Measurements from ENCODE around the gene VSIG1. TPM values are rescaled to one million over a fixed set of nuclear protein-coding genes. Genes with fewer than 3 reads are reported as not detected.

The VSIG1 gene
- total and polyA plus RNA-seq, 2 experiments from 2014 or later: 1.2 to 1.7 TPM

DNA sequence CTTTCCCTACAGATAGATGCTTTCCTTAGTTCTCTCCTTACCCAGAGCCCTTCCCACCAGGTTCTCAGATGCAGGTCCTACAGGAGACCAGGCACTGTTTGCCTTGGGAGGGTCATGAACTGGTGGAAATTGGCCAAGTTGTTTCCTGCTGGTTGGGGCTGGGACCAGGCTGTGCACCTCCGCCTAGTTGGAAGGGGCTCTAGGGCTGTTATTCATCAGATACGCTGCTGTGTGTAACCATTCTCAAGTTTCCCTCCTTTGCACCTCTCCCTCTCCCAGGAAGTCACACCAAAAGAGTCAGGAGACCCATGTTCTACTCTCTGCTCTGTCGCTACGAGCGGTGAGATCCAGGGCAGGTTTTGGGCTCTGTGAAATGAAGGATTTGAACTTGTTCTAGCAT is 11.9 kb upstream of the VSIG1 start:
- Histone ChIP-seq H3K36me3 (ENCODE audit: insufficient read depth) (no peaks in the 10 kb centered on the region), H3K4me3 (no peak overlapping the region), H3K27me3 (ENCODE audit: insufficient read depth) (no peaks in the 10 kb centered on the region), H3K79me2 (replicated peaks; ENCODE audit: insufficient read depth) (no peaks in the 10 kb centered on the region), H2AFZ (no peak overlapping the region), H3K9me2 (ENCODE audit: insufficient read depth) (no peaks in the 10 kb centered on the region), H3K4me2 (no peak overlapping the region), H3F3A (replicated peaks; ENCODE audit: low read depth) (no peaks in the 10 kb centered on the region), H3K4me1 (ENCODE audit: insufficient read depth) (no peaks in the 10 kb centered on the region), H3K27ac (ENCODE audit: low read depth) (no peak overlapping the region), H4K20me1 (replicated peaks; ENCODE audit: insufficient read depth) (no peaks in the 10 kb centered on the region)
- H3K27ac Mint-ChIP-seq: no peak overlapping the region
- H3K4me3 Mint-ChIP-seq: no peak overlapping the region
- no peaks in the 10 kb centered on the region for H3K36me3 Mint-ChIP-seq (ENCODE audit: low read depth)
- no peak for DNase-seq (ENCODE audit: low spot score)
- H3K4me1 Mint-ChIP-seq: peaks cover 6% of the 10 kb centered on the region; the same call in 2 of the 3 replicates
- peaks cover 4% of the 10 kb centered on the region for H3K27me3 Mint-ChIP-seq (ENCODE audit: insufficient read depth, low read depth, poor library complexity)
- ATAC-seq: no peak
- TF ChIP-seq ZNF331 (CRISPR knock-in tag; IDR thresholded peaks at IDR 0.05; ENCODE audit: low read depth): no peak
- TF ChIP-seq EZH2phosphoT487 (IDR thresholded peaks at IDR 0.05; ENCODE audit: unreplicated experiment): no peak
- TF ChIP-seq JUNB (IDR thresholded peaks at IDR 0.05; ENCODE audit: unreplicated experiment): no peak
- no peak for TF ChIP-seq STAT1 (IDR thresholded peaks at IDR 0.05; ENCODE audit: unreplicated experiment)
- TF ChIP-seq POLR2AphosphoS5 (IDR thresholded peaks at IDR 0.05; ENCODE audit: low read depth): no peak
- TF ChIP-seq NANOG (IDR thresholded peaks at IDR 0.05; ENCODE audit: borderline replicate concordance): no peak
- no peaks in the 10 kb centered on the region for H3K9me3 Mint-ChIP-seq

GRCh38 chrX:108033890-108034289 is 11.0 kb upstream of the VSIG1 start:
- H3K9me3 Mint-ChIP-seq: no peaks in the 10 kb centered on the region
- H3K27ac Mint-ChIP-seq: no peak overlapping the region
- no peaks in the 10 kb centered on the region for H3F3A ChIP-seq (replicated peaks; ENCODE audit: low read depth)
- no peaks in the 10 kb centered on the region for H3K4me1 ChIP-seq (ENCODE audit: insufficient read depth)
- no peak for DNase-seq (ENCODE audit: low spot score)
- H3K36me3 ChIP-seq (ENCODE audit: insufficient read depth): no peaks in the 10 kb centered on the region
- no peak overlapping the region for H3K27ac ChIP-seq (ENCODE audit: low read depth)
- H3K27me3 Mint-ChIP-seq (ENCODE audit: insufficient read depth, low read depth, poor library complexity): peaks cover 6% of the 10 kb centered on the region
- H3K9me2 ChIP-seq (ENCODE audit: insufficient read depth): no peaks in the 10 kb centered on the region
- no peaks in the 10 kb centered on the region for H3K27me3 ChIP-seq (ENCODE audit: insufficient read depth)
- no peaks in the 10 kb centered on the region for H4K20me1 ChIP-seq (replicated peaks; ENCODE audit: insufficient read depth)
- H3K4me2 ChIP-seq: no peak overlapping the region
- peaks cover 6% of the 10 kb centered on the region; the same call in 2 of the 3 replicates for H3K4me1 Mint-ChIP-seq
- no peak for ATAC-seq
- H3K4me3 Mint-ChIP-seq: no peak overlapping the region
- no peak overlapping the region for H2AFZ ChIP-seq
- no peak overlapping the region for H3K4me3 ChIP-seq
- no peaks in the 10 kb centered on the region for H3K36me3 Mint-ChIP-seq (ENCODE audit: low read depth)
- no peaks in the 10 kb centered on the region for H3K79me2 ChIP-seq (replicated peaks; ENCODE audit: insufficient read depth)
- no peak for TF ChIP-seq POLR2AphosphoS5 (IDR thresholded peaks at IDR 0.05; ENCODE audit: low read depth)
- no peak for TF ChIP-seq JUNB (IDR thresholded peaks at IDR 0.05; ENCODE audit: unreplicated experiment)
- TF ChIP-seq ETS1 (IDR thresholded peaks at IDR 0.05): no peak
- TF ChIP-seq NANOG (IDR thresholded peaks at IDR 0.05; ENCODE audit: borderline replicate concordance): no peak
- TF ChIP-seq EZH2 (IDR thresholded peaks at IDR 0.05; ENCODE audit: low read depth, unreplicated experiment): no peak
- TF ChIP-seq ZNF462 (CRISPR knock-in tag; IDR thresholded peaks at IDR 0.05): no peak
- TF ChIP-seq, protein P1, sequence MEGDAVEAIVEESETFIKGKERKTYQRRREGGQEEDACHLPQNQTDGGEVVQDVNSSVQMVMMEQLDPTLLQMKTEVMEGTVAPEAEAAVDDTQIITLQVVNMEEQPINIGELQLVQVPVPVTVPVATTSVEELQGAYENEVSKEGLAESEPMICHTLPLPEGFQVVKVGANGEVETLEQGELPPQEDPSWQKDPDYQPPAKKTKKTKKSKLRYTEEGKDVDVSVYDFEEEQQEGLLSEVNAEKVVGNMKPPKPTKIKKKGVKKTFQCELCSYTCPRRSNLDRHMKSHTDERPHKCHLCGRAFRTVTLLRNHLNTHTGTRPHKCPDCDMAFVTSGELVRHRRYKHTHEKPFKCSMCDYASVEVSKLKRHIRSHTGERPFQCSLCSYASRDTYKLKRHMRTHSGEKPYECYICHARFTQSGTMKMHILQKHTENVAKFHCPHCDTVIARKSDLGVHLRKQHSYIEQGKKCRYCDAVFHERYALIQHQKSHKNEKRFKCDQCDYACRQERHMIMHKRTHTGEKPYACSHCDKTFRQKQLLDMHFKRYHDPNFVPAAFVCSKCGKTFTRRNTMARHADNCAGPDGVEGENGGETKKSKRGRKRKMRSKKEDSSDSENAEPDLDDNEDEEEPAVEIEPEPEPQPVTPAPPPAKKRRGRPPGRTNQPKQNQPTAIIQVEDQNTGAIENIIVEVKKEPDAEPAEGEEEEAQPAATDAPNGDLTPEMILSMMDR (conservative IDR thresholded peaks at IDR 0.05; ENCODE audit: low read depth in 2 of 2): no peak
